HG02642 (cell line): ENCODE results near the gene TP53.
A peak's percentile ranks its signal among the peaks of the same experiment; 100 is the strongest.
"Not testable (repeated sequence)": the region's sequence is repeated elsewhere in the genome, so short reads cannot be mapped to it uniquely, and the experiment has no call there.

Experiments used
- ATAC-seq: cut with Tn5 transposase; IDR thresholded peaks from one replicate; pipeline ENCODE4 v1.9.1; 2021; ENCODE audit warnings: mild to moderate bottlenecking; ENCODE audit not compliant: unreplicated experiment, poor library complexity

TP53 gene

GRCh38 chr17:7684851-7685532 lies 2.3 kb downstream of the TP53 start:
- no peak for ATAC-seq

GRCh38 chr17:7677388-7678067 lies 9.8 kb downstream of the TP53 start:
- no peak for ATAC-seq

- ATAC-seq, result no peak
Observed at GRCh38 chr17:7676533-7676932, 10.8 kb downstream of the TP53 start.

GRCh38 chr17:7674934-7675333 lies 12.4 kb downstream of the TP53 start:
- ATAC-seq, result no peak

GRCh38 chr17:7673239-7673638 lies 14.1 kb downstream of the TP53 start:
- ATAC-seq, result no peak

- ATAC-seq, result no peak
Observed at GRCh38 chr17:7668482-7668881, 18.8 kb downstream of the TP53 start.

GRCh38 chr17:7667656-7668406 lies 19.5 kb downstream of the TP53 start:
- ATAC-seq, result no peak

- no peak for ATAC-seq
Observed at GRCh38 chr17:7656958-7657609, 30.2 kb downstream of the TP53 start.

GRCh38 chr17:7655541-7655840 lies 31.8 kb downstream of the TP53 start:
- no peak for ATAC-seq

- no peak for ATAC-seq
Observed at GRCh38 chr17:7654832-7655540, 32.3 kb downstream of the TP53 start.

- ATAC-seq, result no peak
Observed at GRCh38 chr17:7652388-7653356, 34.6 kb downstream of the TP53 start.

GRCh38 chr17:7651665-7652387 lies 35.5 kb downstream of the TP53 start:
- no peak for ATAC-seq

- ATAC-seq, result no peak
Observed at GRCh38 chr17:7651097-7651664, 36.1 kb downstream of the TP53 start.

GRCh38 chr17:7650509-7651096 lies 36.7 kb downstream of the TP53 start, which contains the start of gene ATP1B2:
TSS of gene ATP1B2 (plus strand) at chr17:7650926. CDS start at chr17:7651519, 593 bp downstream.
- peak; percentile 47 for ATAC-seq

- ATAC-seq, result no peak
Observed at GRCh38 chr17:7647018-7647417, 40.3 kb downstream of the TP53 start.

- ATAC-seq, result no peak
Observed at GRCh38 chr17:7646457-7646856, 40.8 kb downstream of the TP53 start.

GRCh38 chr17:7644775-7645174 lies 42.5 kb downstream of the TP53 start:
- ATAC-seq, result no peak

- ATAC-seq, result not testable (repeated sequence)
Observed at GRCh38 chr17:7641635-7642034, 45.7 kb downstream of the TP53 start.
